GM19025 (cell line): ENCODE results near the gene SPACA4.
"Not testable (repeated sequence)": the region's sequence is repeated elsewhere in the genome, so short reads cannot be mapped to it uniquely, and the experiment has no call there.

ENCODE experiments used
- ATAC-seq: cut with Tn5 transposase; IDR thresholded peaks from one replicate; pipeline ENCODE4 v1.9.1; 2021; ENCODE audit warnings: mild to moderate bottlenecking, low read depth, moderate library complexity; ENCODE audit not compliant: unreplicated experiment

Gene SPACA4, protein sequence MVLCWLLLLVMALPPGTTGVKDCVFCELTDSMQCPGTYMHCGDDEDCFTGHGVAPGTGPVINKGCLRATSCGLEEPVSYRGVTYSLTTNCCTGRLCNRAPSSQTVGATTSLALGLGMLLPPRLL

DNA sequence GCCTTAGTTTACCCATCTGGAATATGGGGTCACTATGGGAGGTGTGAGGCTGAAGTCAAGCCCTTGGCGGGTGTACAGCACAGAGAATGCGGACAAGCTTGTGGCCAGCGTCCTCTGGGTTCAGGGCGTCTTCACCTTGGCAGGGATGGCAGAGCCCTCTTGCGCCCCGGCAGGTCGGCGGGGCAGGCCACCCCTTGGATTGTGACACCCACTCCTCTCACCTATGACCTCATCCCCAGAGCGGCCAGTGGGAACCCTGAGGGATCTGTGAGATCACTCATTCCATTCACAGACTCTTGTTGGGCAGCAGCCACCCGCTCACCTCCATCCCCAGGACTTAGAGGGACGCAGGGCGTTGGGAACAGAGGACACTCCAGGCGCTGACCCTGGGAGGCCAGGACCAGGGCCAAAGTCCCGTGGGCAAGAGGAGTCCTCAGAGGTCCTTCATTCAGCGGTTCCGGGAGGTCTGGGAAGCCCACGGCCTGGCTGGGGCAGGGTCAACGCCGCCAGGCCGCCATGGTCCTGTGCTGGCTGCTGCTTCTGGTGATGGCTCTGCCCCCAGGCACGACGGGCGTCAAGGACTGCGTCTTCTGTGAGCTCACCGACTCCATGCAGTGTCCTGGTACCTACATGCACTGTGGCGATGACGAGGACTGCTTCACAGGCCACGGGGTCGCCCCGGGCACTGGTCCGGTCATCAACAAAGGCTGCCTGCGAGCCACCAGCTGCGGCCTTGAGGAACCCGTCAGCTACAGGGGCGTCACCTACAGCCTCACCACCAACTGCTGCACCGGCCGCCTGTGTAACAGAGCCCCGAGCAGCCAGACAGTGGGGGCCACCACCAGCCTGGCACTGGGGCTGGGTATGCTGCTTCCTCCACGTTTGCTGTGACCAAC lies at the start of gene SPACA4:
TSS of gene SPACA4 (plus strand) at position 280 of the 896 bp plus-strand sequence. CDS start at position 517, 237 bp downstream.
- no peak for ATAC-seq

DNA sequence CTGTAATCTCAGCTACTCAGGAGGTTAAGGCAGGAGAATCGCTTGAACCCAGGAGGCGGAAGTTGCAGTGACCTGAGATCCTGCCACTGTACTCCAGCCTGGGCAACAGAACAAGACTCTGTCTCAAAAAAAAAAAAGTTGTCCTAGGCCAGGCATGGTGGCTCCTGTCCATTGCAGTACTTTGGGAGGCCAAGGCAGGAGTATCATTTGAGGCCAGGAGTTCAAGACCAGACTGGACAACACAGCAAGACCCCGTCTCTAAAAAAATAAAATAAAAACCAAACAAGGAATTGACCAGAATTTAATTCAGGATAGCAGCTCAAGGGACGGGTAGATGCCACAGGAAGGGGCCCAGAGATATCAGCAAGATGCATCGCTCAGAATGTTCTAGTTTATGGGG lies 49.7 kb upstream of the SPACA4 start:
- ATAC-seq = no peak

- no peak for ATAC-seq
Measured at GRCh38 chr19:48558018-48558684, 48.4 kb upstream of the SPACA4 start.

DNA sequence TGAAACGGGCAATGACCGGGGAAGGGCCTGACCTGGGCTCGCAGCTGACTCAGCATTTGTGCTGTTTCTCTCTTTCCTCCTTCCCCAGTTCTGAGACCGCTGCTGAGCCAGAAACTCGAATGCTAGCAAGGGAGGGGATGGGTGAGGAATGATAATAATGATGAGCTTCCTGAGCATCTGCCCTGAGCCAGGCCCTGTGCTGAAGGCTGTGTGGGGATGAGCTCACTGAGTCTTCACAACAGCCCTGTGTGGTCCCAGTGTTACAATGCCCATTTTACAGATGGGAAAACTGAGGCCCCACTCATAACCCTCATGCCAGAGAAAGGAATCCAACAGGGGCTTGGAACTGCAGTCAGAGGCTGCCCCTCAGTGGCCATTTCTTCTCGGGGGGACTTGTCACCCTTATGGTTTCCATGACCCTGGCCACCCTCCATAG lies 46.4 kb upstream of the SPACA4 start:
- ATAC-seq = no peak

DNA sequence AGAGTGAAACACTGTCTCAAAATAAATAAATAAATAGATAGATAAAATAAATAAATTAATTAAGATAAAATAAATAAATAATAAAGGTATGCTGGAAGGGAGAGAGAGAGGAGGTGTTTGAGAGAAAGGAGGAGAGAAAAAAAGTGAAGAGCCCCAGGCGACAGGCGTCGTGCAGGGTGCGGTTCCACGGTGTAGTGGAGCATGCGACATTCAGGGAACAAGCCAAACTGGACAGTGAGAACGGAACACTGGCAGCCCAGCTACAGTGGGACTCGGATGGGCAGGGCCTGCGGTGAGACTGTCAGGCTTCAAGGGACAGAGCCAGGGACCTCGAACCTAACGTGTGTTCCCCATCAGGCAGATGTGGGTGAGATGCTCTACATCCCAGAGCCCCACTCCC lies 45.1 kb upstream of the SPACA4 start:
- ATAC-seq = no peak

- no peak for ATAC-seq
Measured at GRCh38 chr19:48565090-48565489, 41.5 kb upstream of the SPACA4 start.

DNA sequence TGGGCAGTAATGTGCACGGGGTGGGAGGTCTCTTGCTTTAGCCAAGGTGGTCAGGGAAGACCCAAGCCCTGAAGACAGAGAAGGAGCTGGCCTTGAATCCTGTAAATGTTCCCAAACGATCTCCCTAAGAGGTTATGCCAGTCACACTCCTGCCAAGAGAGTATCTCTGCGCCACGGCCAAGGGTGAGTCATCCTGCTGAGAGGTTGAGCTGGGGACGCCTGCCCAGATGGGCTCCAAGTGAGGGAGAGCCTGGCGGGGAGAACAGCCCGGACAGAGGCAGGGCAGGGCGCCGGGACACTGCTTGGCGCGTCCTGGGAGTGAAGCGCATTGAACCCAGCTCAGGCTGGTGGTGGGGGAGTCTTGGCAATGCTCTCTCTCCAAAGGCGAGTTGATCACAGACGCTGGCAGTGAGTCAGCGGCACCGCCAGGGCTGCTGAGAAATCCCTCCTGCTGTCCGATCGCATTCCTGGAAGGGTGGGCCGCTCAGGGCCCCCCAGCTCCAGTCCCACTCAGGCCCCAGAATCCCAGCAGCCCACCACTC lies 38.1 kb upstream of the SPACA4 start:
- no peak for ATAC-seq

DNA sequence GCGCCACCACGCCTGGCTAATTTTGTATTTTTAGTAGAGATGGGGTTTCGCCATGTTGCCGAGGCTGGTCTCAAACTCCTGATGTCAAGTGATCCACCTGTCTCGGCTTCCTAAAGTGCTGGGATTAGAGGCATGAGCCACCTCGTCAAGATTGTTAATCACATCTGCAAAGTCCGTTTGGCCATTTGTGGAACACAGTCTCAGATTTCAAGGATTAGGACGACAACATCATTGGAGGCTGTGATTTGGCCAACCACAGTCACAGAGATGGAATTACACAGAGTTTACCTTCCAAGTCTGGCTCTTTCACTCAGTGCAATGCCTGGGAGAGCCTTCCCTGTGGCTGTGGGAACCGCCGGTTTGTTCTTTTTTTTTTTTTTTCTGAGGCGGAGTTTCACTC lies 36.7 kb upstream of the SPACA4 start:
- no peak for ATAC-seq

GRCh38 chr19:48571378-48572162 lies 35.0 kb upstream of the SPACA4 start:
- no peak for ATAC-seq

GRCh38 chr19:48573163-48573505 lies 33.4 kb upstream of the SPACA4 start:
- no peak for ATAC-seq

- no peak for ATAC-seq
Measured at GRCh38 chr19:48575931-48576622, 30.5 kb upstream of the SPACA4 start.

- not testable (repeated sequence) for ATAC-seq
Measured at GRCh38 chr19:48577908-48578307, 28.6 kb upstream of the SPACA4 start.

DNA sequence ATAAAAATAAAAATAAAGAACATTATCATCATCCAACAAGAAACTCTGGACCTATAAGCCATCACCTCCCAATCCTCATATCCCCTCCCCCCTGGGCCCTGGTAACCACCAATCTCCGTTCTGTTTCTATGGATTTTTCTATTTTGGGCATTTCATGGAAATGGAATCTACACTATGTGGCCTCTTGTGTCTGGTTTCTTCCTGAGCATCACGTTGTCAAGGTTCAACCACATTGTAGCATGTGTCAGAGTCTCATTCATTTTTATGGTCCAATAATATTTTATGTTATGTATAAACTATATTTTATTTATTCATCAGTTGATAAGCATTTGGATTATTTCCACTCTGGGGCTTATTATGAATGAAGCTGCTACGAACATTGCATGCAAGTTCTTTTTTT lies 27.7 kb upstream of the SPACA4 start:
- no peak for ATAC-seq

DNA sequence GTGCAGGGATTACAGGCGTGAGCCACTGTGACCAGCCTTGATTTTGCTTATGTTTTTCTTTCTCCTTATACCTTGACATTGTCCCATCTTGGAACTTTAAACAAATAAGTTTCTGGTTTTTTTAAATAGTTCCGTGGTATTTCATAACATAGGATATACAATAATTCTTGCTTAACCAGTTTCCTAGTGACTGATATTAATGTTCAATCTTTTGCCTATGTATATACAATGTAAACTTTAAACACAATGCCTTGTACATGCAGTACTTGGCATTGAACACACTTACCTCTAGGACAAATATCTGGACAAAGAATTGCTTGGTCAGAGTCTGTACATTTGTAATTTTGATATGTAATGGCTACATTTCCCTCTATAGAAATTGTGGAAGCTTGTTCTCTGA lies 24.4 kb upstream of the SPACA4 start:
- ATAC-seq = no peak

GRCh38 chr19:48587387-48587786 lies 19.2 kb upstream of the SPACA4 start:
- ATAC-seq = no peak

DNA sequence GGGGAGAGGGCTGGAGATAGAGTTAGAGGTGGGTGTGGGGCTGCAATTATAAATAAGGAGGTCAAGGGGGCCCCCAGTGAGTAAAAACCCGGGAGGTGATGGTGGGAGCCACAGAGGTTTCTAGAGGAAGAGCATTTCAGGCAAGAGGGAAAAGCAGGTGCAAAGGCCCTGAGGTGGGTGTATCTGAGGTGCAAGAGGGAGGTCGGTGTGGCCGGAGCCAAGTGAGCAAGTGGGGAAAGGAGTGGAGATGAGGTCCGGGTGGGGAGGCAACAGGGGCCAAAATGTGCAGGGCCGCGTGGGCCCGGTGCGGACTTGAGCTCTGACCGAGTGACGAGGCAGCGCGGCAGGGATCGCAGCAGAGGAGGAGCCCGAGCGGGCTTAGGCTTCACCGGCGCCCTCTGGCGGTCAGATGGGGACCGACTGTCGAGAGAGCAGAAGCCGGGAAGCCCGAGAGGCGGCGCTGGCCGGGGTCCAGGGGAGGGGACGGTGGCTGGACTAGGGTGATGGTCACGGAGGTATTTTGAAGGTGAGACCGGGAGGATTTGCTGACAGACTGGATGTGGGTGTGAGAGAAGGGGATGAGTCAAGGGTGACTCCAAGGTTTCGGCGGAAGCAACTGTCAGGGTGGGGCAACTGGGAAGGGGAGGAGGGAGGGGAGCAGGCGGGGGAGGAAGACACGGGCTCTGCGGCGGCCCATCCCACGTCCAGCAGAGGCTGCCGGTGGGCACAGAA lies 17.7 kb upstream of the SPACA4 start:
- no peak for ATAC-seq

DNA sequence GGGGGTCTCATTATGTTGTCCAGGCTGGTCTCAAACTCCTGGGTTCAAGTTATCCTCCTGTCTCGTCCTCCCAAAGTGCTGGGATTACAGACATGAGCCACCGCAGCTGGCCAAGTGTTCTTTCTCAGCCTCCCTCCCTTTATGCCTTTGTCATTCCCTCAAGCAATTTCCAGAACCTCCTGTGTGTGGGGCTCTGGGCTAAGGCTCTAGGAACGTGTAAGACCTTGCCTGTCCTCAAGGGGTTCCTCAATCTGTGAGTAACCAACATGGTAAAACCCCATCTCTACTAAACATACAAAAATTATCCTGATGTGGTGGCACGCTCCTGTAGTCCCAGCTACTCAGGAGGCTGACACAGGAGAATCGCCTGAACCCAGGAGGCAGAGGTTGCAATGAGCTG lies 15.5 kb upstream of the SPACA4 start:
- ATAC-seq = no peak

DNA sequence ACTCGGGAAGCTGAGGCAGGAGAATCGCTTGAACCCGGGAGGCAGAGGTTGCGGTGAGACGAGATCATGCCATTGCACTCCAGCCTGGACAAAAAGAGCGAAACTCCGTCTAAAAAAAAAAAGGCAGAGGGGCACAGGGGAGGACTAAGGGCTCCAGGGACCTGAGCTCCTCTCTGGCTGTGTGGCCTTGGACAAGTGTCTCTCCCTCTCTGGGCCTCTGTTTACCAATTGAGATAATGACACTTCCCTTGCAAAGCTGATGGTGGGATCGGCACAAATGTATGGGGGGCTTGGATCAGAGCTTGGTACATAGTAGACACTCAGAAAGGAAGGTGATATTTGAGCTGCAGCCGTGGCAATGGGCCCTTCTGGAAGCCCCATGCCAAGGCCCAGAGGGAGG lies 11.4 kb upstream of the SPACA4 start:
- no peak for ATAC-seq

GRCh38 chr19:48595833-48596232 lies 10.7 kb upstream of the SPACA4 start:
- ATAC-seq = no peak
